ENCODE measurements around the gene GET3. TPM values are rescaled to one million over a fixed set of nuclear protein-coding genes. Genes with fewer than 3 reads are reported as not detected.

GET3 gene
- total RNA-seq, 3 donors from 2014 or later = 50.8 to 64.6 (median 62.6) TPM

DNA sequence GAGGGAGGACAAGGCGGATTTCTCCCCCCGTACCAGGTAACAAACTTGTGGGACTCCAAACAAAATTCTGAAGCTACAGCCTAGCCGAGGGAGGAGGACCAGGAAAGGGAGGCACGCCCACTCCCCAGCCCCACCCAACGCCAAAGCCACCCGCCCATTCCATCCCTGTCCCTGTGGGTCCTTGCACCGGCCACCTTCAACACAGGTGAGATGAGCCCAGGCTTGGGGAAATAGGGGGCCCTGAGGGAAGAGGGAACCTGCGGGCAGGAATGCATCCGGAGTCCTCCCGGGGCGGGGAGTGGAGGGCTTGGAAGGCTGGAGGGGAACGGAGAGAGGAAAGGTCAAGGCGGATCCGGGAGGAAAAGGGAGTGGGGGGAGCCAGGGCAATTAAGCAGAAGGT is 14.3 kb downstream of the GET3 start, which contains the start of gene BEST2:
TSS of gene BEST2 (plus strand) at position 157 of the 400 bp plus-strand sequence. CDS start 802 bp downstream, outside the sequence.
- Histone ChIP-seq H3K9me3 (peaks cover 0 to 11% of the 10 kb centered on the region in 2 donors), H3K27ac (no peak within 1 kb of the TSS), H3K27me3 (peaks cover 0 to 31% of the 10 kb centered on the region in 2 donors), H3K4me3 (no peak within 1 kb of the TSS), H3K4me1 (no peaks in the 10 kb centered on the region), H3K36me3 (no peaks in the 10 kb centered on the region)
- intact Hi-C loops (cut with DNase I; ENCODE audit: low total_unique reads) = no loop called here
- DNase-seq (ENCODE audit: low spot score in 2 of 2) = no peak
- no peak for TF ChIP-seq POLR2AphosphoS5 (IDR thresholded peaks at IDR 0.05)
- no peak for TF ChIP-seq POLR2A (IDR thresholded peaks at IDR 0.05)
- TF ChIP-seq, protein P1, sequence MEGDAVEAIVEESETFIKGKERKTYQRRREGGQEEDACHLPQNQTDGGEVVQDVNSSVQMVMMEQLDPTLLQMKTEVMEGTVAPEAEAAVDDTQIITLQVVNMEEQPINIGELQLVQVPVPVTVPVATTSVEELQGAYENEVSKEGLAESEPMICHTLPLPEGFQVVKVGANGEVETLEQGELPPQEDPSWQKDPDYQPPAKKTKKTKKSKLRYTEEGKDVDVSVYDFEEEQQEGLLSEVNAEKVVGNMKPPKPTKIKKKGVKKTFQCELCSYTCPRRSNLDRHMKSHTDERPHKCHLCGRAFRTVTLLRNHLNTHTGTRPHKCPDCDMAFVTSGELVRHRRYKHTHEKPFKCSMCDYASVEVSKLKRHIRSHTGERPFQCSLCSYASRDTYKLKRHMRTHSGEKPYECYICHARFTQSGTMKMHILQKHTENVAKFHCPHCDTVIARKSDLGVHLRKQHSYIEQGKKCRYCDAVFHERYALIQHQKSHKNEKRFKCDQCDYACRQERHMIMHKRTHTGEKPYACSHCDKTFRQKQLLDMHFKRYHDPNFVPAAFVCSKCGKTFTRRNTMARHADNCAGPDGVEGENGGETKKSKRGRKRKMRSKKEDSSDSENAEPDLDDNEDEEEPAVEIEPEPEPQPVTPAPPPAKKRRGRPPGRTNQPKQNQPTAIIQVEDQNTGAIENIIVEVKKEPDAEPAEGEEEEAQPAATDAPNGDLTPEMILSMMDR (IDR thresholded peaks at IDR 0.05) = no peak

DNA sequence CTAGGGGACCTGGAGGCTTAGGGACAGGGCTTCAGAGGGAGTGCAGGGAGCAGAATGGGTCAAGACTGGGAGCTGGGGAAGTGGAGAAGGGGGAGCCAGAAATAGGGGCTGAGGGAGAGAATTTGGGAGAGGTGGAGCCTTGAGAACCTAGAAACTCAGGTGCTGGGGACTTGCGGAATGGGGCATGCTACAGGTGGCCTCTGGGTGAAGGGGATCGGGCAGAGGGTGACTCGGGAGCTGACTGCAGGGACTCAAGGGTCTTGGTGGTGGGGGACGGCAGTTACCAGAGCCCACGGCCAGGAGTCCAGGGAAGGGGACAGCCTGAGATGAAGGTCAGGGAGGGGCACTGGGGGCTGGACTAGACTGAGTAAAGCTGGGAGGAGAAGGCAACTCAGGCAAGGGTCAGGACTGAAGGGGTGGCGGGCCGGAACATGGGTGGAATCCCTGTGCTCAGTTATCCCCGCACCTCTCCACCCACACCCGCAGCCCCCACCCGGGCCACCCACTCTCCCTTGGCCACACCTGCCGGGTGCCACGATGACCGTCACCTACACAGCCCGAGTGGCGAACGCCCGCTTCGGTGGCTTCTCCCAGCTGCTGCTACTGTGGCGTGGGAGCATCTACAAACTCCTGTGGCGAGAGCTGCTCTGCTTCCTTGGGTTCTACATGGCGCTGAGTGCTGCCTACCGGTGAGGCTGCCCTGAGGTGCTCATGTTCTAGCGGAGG is 14.9 kb downstream of the GET3 start:
- TF ChIP-seq POLR2A (IDR thresholded peaks at IDR 0.05) (no peak), POLR2AphosphoS5 (IDR thresholded peaks at IDR 0.05) (no peak)
- TF ChIP-seq, protein P1 (IDR thresholded peaks at IDR 0.05) = no peak

DNA sequence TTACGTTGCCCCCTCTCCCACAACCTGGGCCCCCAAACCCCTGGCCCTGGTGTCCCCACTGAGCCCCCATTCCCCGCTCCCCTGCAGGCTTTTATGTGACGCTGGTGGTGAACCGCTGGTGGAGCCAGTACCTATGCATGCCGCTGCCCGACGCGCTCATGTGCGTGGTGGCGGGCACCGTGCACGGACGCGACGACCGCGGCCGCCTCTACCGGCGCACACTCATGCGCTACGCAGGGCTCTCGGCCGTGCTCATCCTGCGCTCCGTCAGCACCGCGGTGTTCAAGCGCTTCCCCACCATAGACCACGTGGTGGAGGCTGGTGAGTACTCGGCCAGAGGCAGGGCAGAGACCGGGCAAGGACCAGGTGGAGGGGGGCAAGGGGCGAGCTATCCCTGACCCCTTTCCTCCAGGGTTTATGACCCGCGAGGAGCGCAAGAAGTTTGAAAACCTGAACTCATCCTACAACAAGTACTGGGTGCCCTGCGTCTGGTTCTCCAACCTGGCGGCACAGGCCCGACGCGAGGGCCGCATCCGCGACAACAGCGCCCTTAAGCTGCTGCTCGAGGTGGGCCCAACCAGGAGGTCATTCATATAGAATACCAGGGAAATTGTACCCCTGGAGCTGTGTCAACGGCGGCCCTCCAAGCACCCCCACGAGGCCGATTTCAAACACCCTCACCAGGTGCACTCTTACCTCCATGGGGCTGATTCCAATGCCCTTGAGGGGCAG is 17.3 kb downstream of the GET3 start:
- H3K36me3 ChIP-seq = no peaks in the 10 kb centered on the region
- no peaks in the 10 kb centered on the region for H3K4me1 ChIP-seq
- no peak for DNase-seq (ENCODE audit: low spot score in 2 of 2)
- H3K27ac ChIP-seq = no peak overlapping the region
- H3K27me3 ChIP-seq = peaks cover 0 to 31% of the 10 kb centered on the region in 2 donors
- H3K9me3 ChIP-seq = no peaks in the 10 kb centered on the region
- TF ChIP-seq POLR2AphosphoS5 (IDR thresholded peaks at IDR 0.05) (no peak), POLR2A (IDR thresholded peaks at IDR 0.05) (no peak)
- TF ChIP-seq, protein P1 (IDR thresholded peaks at IDR 0.05) = no peak
- intact Hi-C loops (cut with DNase I; ENCODE audit: low total_unique reads) = no loop called here
- no peak overlapping the region for H3K4me3 ChIP-seq

More for the DNA sequence above, 14.9 kb downstream of the GET3 start:
- Histone ChIP-seq H3K4me1 (no peaks in the 10 kb centered on the region), H3K9me3 (peaks cover 0 to 9% of the 10 kb centered on the region in 2 donors), H3K27ac (no peak overlapping the region), H3K27me3 (peaks cover 0 to 31% of the 10 kb centered on the region in 2 donors), H3K36me3 (no peaks in the 10 kb centered on the region), H3K4me3 (no peak overlapping the region)
- no peak for DNase-seq (ENCODE audit: low spot score in 2 of 2)
- intact Hi-C loops (cut with DNase I; ENCODE audit: low total_unique reads) = no loop called here

DNA sequence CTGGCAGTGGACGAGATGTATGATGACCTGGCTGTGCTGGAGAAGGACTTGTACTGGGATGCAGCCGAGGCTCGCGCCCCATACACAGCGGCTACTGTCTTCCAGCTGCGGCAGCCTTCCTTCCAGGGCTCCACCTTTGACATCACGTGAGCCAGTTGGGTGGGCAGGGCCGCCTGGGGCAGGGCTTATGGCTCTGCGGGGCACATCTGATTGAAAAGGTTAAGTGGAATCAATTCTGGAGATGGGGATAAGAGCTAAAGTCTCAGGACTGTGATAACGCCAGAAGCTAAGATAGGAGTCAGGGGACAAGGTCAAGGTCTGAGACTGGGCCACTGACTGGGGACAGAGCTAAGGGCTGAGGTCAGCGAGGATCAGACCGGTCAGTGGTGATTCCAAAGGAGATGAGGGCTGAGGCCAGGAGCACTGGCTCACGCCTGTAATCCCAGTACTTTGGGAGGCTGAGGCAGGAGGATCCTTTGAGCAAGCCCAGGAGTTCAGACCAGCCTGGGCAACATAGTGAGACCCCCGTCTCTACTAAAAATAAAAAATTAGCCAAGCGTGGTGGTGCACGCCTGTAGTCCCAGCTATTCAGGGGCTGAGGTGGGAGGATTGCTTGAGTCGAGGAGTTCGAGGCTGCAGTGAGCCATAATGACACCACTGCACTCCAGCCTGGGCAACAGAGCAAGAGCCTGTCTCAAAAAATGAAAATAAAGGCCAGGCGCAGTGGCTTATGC is 19.0 kb downstream of the GET3 start:
- Histone ChIP-seq H3K27ac (no peak overlapping the region), H3K4me3 (no peak overlapping the region), H3K4me1 (no peaks in the 10 kb centered on the region), H3K9me3 (no peaks in the 10 kb centered on the region), H3K36me3 (no peaks in the 10 kb centered on the region), H3K27me3 (peaks cover 0 to 18% of the 10 kb centered on the region in 2 donors)
- TF ChIP-seq POLR2A (IDR thresholded peaks at IDR 0.05) (no peak), POLR2AphosphoS5 (IDR thresholded peaks at IDR 0.05) (no peak)
- TF ChIP-seq, protein P1 (IDR thresholded peaks at IDR 0.05) = no peak
- DNase-seq (ENCODE audit: low spot score in 2 of 2) = no peak
- intact Hi-C loops (cut with DNase I; ENCODE audit: low total_unique reads) = no loop called here
